Activated naive CD4-positive, alpha-beta T cell treated with anti-CD3 and anti-CD28 coated beads, Interleukin-2, amount 50 U/mL, for 16 hours (primary cell): Measurements from ENCODE around the gene SLC49A3.
A peak's percentile ranks its signal among the peaks of the same experiment; 100 is the strongest.
"Not testable (repeated sequence)": the region's sequence is repeated elsewhere in the genome, so short reads cannot be mapped to it uniquely, and the experiment has no call there.

Source experiments
- DNase-seq: peaks from one replicate; pipeline ENCODE4 v3.0.0-alpha.2; 2020

The SLC49A3 gene

GRCh38 chr4:688854-689681 is at the start of gene SLC49A3:
Gene SLC49A3 (minus strand): TSS chr4:689151. CDS start chr4:689127, 24 bp downstream.
- DNase-seq = peak; percentile 8

- not testable (repeated sequence) for DNase-seq
Measured at GRCh38 chr4:736561-736960, 47.6 kb upstream of the SLC49A3 start.

GRCh38 chr4:735583-735982 is 46.6 kb upstream of the SLC49A3 start:
- no peak for DNase-seq

GRCh38 chr4:734951-735350 is 46.0 kb upstream of the SLC49A3 start:
- DNase-seq = no peak

GRCh38 chr4:734075-734474 is 45.1 kb upstream of the SLC49A3 start:
- no peak for DNase-seq

- no peak for DNase-seq
Measured at GRCh38 chr4:733631-733980, 44.7 kb upstream of the SLC49A3 start.

- DNase-seq = no peak
Measured at GRCh38 chr4:732911-733630, 44.1 kb upstream of the SLC49A3 start.

- DNase-seq = no peak
Measured at GRCh38 chr4:732486-732885, 43.5 kb upstream of the SLC49A3 start.

- DNase-seq = not testable (repeated sequence)
Measured at GRCh38 chr4:731954-732353, 43.0 kb upstream of the SLC49A3 start.

- not testable (repeated sequence) for DNase-seq
Measured at GRCh38 chr4:730946-731904, 42.3 kb upstream of the SLC49A3 start.

GRCh38 chr4:730511-730910 is 41.6 kb upstream of the SLC49A3 start:
- no peak for DNase-seq

GRCh38 chr4:729336-730315 is 40.7 kb upstream of the SLC49A3 start:
- DNase-seq = no peak

- DNase-seq = no peak
Measured at GRCh38 chr4:727576-727975, 38.6 kb upstream of the SLC49A3 start.

GRCh38 chr4:726838-727237 is 37.9 kb upstream of the SLC49A3 start:
- no peak for DNase-seq

GRCh38 chr4:726235-726787 is 37.4 kb upstream of the SLC49A3 start:
- no peak for DNase-seq

GRCh38 chr4:725391-726234 is 36.7 kb upstream of the SLC49A3 start:
- DNase-seq = no peak

GRCh38 chr4:723751-724530 is 35.0 kb upstream of the SLC49A3 start:
- DNase-seq = no peak

- no peak for DNase-seq
Measured at GRCh38 chr4:722851-723360, 34.0 kb upstream of the SLC49A3 start.

- no peak for DNase-seq
Measured at GRCh38 chr4:722169-722725, 33.3 kb upstream of the SLC49A3 start.
